HepG2 (cell line): Measurements from ENCODE around the gene ZFAND3.

Source experiments
- ATF6 ChIP-seq: sonication (generic); formaldehyde crosslinking; conservative IDR thresholded peaks from 2 replicates; pipeline ENCODE4 v1.4.0; 2020; ENCODE audit warnings: missing genetic modification reagents
- CBFB ChIP-seq: sonication (generic); formaldehyde crosslinking; IDR thresholded peaks from 2 replicates; pipeline ENCODE4 v1.4.0; 2020; ENCODE audit warnings: missing genetic modification reagents
- HDAC6 ChIP-seq: fragments of 200-600 bp; sonication (generic); IDR thresholded peaks from 2 replicates; pipeline ENCODE4 v1.7.0; 2017; ENCODE audit warnings: mild to moderate bottlenecking, antibody characterized with exemption, low read length, low read depth
- SP2 ChIP-seq: sonication (generic); formaldehyde crosslinking; IDR thresholded peaks from 2 replicates; pipeline ENCODE4 v1.5.1; 2020; ENCODE audit warnings: mild to moderate bottlenecking, missing genetic modification reagents
- SUZ12 ChIP-seq: fragments of 150-350 bp; IDR thresholded peaks from 2 replicates; pipeline ENCODE4 v1.6.1; 2014; ENCODE audit warnings: low read depth, low read length
- ZNF274 ChIP-seq: sonication (generic); formaldehyde crosslinking; IDR thresholded peaks from 2 replicates; pipeline ENCODE4 v1.5.1; 2020; ENCODE audit warnings: mild to moderate bottlenecking, missing genetic modification reagents
- TF ChIP-seq, protein P1 (sequence below): sonication (generic); formaldehyde crosslinking; IDR thresholded peaks from 2 replicates; pipeline ENCODE4 v1.5.0; 2020; ENCODE audit warnings: mild to moderate bottlenecking, missing genetic modification reagents, moderate library complexity

GRCh38 chr6:37915463-37915862, 95.9 kb downstream of the ZFAND3 start:
- TF ChIP-seq ATF6 (CRISPR knock-in tag) (no peak), ZNF274 (CRISPR knock-in tag) (no peak), HDAC6 (no peak), SUZ12 (no peak), SP2 (CRISPR knock-in tag) (no peak), CBFB (no peak)
- TF ChIP-seq, protein P1, sequence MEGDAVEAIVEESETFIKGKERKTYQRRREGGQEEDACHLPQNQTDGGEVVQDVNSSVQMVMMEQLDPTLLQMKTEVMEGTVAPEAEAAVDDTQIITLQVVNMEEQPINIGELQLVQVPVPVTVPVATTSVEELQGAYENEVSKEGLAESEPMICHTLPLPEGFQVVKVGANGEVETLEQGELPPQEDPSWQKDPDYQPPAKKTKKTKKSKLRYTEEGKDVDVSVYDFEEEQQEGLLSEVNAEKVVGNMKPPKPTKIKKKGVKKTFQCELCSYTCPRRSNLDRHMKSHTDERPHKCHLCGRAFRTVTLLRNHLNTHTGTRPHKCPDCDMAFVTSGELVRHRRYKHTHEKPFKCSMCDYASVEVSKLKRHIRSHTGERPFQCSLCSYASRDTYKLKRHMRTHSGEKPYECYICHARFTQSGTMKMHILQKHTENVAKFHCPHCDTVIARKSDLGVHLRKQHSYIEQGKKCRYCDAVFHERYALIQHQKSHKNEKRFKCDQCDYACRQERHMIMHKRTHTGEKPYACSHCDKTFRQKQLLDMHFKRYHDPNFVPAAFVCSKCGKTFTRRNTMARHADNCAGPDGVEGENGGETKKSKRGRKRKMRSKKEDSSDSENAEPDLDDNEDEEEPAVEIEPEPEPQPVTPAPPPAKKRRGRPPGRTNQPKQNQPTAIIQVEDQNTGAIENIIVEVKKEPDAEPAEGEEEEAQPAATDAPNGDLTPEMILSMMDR (CRISPR knock-in tag): no peak
